ENCODE measurements around the gene ERFE. TPM values are rescaled to one million over a fixed set of nuclear protein-coding genes. Genes with fewer than 3 reads are reported as not detected.

The ERFE gene
- total and polyA plus RNA-seq, 10 of the 15 experiments (the other 5 are each of a cell fraction or from before 2014, with no cell fraction given): not detected

- Histone ChIP-seq H3K9ac (ENCODE audit: control insufficient read depth, insufficient read depth, low read length) (no peak overlapping the region), H3K79me2 (ENCODE audit: control insufficient read depth, insufficient read depth, low read length) (no peaks in the 10 kb centered on the region), H3K36me3 (ENCODE audit: control insufficient read depth in 2 of 2, insufficient read depth in 2 of 2, low read length in 1 of 2) (no peaks in the 10 kb centered on the region), H3K4me1 (ENCODE audit: control insufficient read depth, insufficient read depth, low read length) (no peaks in the 10 kb centered on the region), H3K4me2 (ENCODE audit: control insufficient read depth, insufficient read depth) (no peak overlapping the region), H3K9me3 (replicated peaks; ENCODE audit: control insufficient read depth, insufficient read depth, low read length) (peaks cover 4% of the 10 kb centered on the region; the same call in 2 of the 3 replicates), H4K20me1 (ENCODE audit: control insufficient read depth, insufficient read depth) (no peaks in the 10 kb centered on the region), H3K4me3 (no peak overlapping the region), H3K27ac (ENCODE audit: control insufficient read depth, insufficient read depth) (no peak overlapping the region), H2AFZ (ENCODE audit: control insufficient read depth, low read depth, low read length) (no peak overlapping the region), H3K27me3 (replicated peaks in 1 of 2; ENCODE audit: control insufficient read depth in 2 of 2, insufficient read depth in 2 of 2, low read length in 1 of 2) (no peaks in the 10 kb centered on the region)
- POLR2A ChIA-PET: no interaction called here
- RAD21 ChIA-PET (ENCODE audit: unreplicated experiment): no interaction called here
- no peak for DNase-seq (ENCODE audit: low read depth, low spot score)
- no peak for TF ChIP-seq SMC3 (IDR thresholded peaks at IDR 0.05; ENCODE audit: borderline replicate concordance, low read length)
- TF ChIP-seq SKIL (IDR thresholded peaks at IDR 0.05; ENCODE audit: low read depth, poor library complexity, severe bottlenecking): no peak
- no peak for ATAC-seq
- WGBS (ENCODE audit: insufficient coverage, insufficient replicate concordance, low lambda C conversion rate, missing lambda C conversion rate): 44% methylated on average over 22 of the region's 22 CpGs
- FAIRE-seq: no peak
- intact Hi-C loops (cut with micrococcal nuclease; ENCODE audit: unreplicated experiment): no loop called here
- CTCF ChIA-PET: no interaction called here
- in situ Hi-C loops (cut with MboI): no loop called here
- SMC1A ChIA-PET (ENCODE audit: uncharacterized antibody, unreplicated experiment): no interaction called here
- BruUV-seq (replicated peaks): no TSS peak
These were observed 35.4 kb upstream of the ERFE start for GRCh38 chr2:238123218-238123971.

GRCh38 chr2:238123991-238124470, 34.7 kb upstream of the ERFE start:
- ChIA-PET CTCF (no interaction called here), RAD21 (ENCODE audit: unreplicated experiment) (no interaction called here), SMC1A (ENCODE audit: uncharacterized antibody, unreplicated experiment) (no interaction called here), POLR2A (no interaction called here)
- Histone ChIP-seq H3K9ac (ENCODE audit: control insufficient read depth, insufficient read depth, low read length) (no peak overlapping the region), H3K79me2 (ENCODE audit: control insufficient read depth, insufficient read depth, low read length) (no peaks in the 10 kb centered on the region), H3K4me3 (no peak overlapping the region), H3K27ac (ENCODE audit: control insufficient read depth, insufficient read depth) (no peak overlapping the region), H3K4me2 (ENCODE audit: control insufficient read depth, insufficient read depth) (no peak overlapping the region), H3K4me1 (ENCODE audit: control insufficient read depth, insufficient read depth, low read length) (no peaks in the 10 kb centered on the region), H2AFZ (ENCODE audit: control insufficient read depth, low read depth, low read length) (no peak overlapping the region), H3K27me3 (replicated peaks in 1 of 2; ENCODE audit: control insufficient read depth in 2 of 2, insufficient read depth in 2 of 2, low read length in 1 of 2) (no peaks in the 10 kb centered on the region), H4K20me1 (ENCODE audit: control insufficient read depth, insufficient read depth) (no peaks in the 10 kb centered on the region), H3K9me3 (replicated peaks; ENCODE audit: control insufficient read depth, insufficient read depth, low read length) (peaks cover 4% of the 10 kb centered on the region; the same call in 2 of the 3 replicates), H3K36me3 (ENCODE audit: control insufficient read depth in 2 of 2, insufficient read depth in 2 of 2, low read length in 1 of 2) (no peaks in the 10 kb centered on the region)
- no peak for FAIRE-seq
- BruUV-seq (replicated peaks): no TSS peak
- no peak for ATAC-seq
- no peak for TF ChIP-seq MEF2A (IDR thresholded peaks at IDR 0.05; ENCODE audit: insufficient read depth, low read depth, low read length)
- TF ChIP-seq YY1 (IDR thresholded peaks at IDR 0.05; ENCODE audit: low read depth, low read length): no peak
- no peak for TF ChIP-seq TARDBP (IDR thresholded peaks at IDR 0.05; ENCODE audit: borderline replicate concordance)
- no peak for TF ChIP-seq CHD4 (IDR thresholded peaks at IDR 0.05)
- no peak for TF ChIP-seq ZZZ3 (IDR thresholded peaks at IDR 0.05; ENCODE audit: control insufficient read depth, insufficient read length, low read depth)
- no peak for TF ChIP-seq E4F1 (IDR thresholded peaks at IDR 0.05; ENCODE audit: borderline replicate concordance, partially characterized antibody)
- TF ChIP-seq SMC3 (IDR thresholded peaks at IDR 0.05; ENCODE audit: borderline replicate concordance, low read length): no peak
- TF ChIP-seq NR2C1 (IDR thresholded peaks at IDR 0.05): no peak
- TF ChIP-seq ZBTB33 (IDR thresholded peaks at IDR 0.05): no peak
- intact Hi-C loops (cut with micrococcal nuclease; ENCODE audit: unreplicated experiment): no loop called here
- no peak for DNase-seq (ENCODE audit: low read depth, low spot score)
- in situ Hi-C loops (cut with MboI): no loop called here
- 39% methylated on average over 14 of the region's 14 CpGs for WGBS (ENCODE audit: insufficient coverage, insufficient replicate concordance, low lambda C conversion rate, missing lambda C conversion rate)

Measured in GM12878 (cell line).